ENCODE data around the gene PGA4.
"Not testable (repeated sequence)": the region's sequence is repeated elsewhere in the genome, so short reads cannot be mapped to it uniquely, and the experiment has no call there.

- not testable (repeated sequence) for TF ChIP-seq POLR2A (IDR thresholded peaks at IDR 0.05)
- TF ChIP-seq, protein P1, sequence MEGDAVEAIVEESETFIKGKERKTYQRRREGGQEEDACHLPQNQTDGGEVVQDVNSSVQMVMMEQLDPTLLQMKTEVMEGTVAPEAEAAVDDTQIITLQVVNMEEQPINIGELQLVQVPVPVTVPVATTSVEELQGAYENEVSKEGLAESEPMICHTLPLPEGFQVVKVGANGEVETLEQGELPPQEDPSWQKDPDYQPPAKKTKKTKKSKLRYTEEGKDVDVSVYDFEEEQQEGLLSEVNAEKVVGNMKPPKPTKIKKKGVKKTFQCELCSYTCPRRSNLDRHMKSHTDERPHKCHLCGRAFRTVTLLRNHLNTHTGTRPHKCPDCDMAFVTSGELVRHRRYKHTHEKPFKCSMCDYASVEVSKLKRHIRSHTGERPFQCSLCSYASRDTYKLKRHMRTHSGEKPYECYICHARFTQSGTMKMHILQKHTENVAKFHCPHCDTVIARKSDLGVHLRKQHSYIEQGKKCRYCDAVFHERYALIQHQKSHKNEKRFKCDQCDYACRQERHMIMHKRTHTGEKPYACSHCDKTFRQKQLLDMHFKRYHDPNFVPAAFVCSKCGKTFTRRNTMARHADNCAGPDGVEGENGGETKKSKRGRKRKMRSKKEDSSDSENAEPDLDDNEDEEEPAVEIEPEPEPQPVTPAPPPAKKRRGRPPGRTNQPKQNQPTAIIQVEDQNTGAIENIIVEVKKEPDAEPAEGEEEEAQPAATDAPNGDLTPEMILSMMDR (IDR thresholded peaks at IDR 0.05) = not testable (repeated sequence)
Measured at GRCh38 chr11:61245284-61245964, 23.3 kb downstream of the PGA4 start.

Measured in tibial nerve (tissue), 3 donors.